ENCODE results near the gene RSPRY1.

DNA sequence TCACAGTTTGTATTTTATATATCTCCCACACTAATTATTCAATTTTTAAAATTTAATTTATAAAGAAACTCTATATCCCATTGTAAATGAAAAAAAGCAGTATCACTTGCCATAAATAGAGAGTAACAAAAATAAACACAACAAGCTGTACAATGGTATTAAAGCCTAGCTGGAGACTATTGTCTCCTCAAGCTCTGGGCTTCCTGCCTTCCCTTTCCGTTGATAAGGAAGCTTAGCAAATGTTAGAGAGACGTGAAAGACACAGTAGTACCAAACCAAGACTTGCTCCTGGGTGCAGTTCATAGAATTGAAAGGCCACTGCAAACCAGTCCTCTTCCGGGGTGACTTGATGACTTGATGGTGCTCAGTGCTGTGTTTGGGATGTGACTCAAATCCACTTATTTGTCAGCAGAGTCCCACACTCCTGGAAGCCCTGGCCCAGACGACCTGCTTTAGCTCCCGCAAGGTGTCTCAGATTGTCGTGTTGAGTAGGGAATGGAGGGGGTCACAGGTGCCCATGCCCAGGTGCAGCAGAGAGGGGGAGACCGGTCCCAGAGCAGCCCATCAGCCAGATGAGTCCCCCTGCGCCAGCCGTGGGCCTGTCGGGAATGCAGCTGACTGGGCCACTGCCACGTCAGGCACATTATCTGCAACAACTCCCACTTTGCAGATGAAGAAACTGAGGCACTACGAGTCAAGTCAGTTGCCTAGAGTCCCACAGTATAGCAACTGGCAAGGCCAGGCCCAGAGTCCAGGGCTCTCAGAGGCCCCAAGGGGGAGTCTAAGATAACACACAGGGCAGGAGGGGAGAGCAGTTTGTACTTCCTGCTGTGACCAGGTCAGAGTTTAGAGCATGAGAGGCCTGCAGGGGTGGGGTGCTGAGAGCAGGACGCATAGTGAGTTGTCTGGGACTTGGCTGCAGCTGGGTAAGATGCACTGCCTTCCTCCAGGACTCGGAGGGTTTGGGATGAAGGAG, 40.8 kb upstream of the RSPRY1 start:
- TF ChIP-seq, protein P1, sequence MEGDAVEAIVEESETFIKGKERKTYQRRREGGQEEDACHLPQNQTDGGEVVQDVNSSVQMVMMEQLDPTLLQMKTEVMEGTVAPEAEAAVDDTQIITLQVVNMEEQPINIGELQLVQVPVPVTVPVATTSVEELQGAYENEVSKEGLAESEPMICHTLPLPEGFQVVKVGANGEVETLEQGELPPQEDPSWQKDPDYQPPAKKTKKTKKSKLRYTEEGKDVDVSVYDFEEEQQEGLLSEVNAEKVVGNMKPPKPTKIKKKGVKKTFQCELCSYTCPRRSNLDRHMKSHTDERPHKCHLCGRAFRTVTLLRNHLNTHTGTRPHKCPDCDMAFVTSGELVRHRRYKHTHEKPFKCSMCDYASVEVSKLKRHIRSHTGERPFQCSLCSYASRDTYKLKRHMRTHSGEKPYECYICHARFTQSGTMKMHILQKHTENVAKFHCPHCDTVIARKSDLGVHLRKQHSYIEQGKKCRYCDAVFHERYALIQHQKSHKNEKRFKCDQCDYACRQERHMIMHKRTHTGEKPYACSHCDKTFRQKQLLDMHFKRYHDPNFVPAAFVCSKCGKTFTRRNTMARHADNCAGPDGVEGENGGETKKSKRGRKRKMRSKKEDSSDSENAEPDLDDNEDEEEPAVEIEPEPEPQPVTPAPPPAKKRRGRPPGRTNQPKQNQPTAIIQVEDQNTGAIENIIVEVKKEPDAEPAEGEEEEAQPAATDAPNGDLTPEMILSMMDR (conservative IDR thresholded peaks at IDR 0.05 in 1 of 2, IDR thresholded peaks at IDR 0.05 in 1 of 2; ENCODE audit: low read depth in 1 of 2, low read length in 2 of 2): no peak
- TF ChIP-seq EZH2 (IDR thresholded peaks at IDR 0.05; ENCODE audit: low read length, missing control alignments): no peak

Measured in fibroblast of lung (primary cell).